D341Med (cell line): ENCODE measurements around the gene NRP1.

ENCODE experiments used
- DNase-seq: peaks from one replicate; pipeline ENCODE4 v3.0.0; 2012; ENCODE audit warnings: low spot score

Gene NRP1

DNA sequence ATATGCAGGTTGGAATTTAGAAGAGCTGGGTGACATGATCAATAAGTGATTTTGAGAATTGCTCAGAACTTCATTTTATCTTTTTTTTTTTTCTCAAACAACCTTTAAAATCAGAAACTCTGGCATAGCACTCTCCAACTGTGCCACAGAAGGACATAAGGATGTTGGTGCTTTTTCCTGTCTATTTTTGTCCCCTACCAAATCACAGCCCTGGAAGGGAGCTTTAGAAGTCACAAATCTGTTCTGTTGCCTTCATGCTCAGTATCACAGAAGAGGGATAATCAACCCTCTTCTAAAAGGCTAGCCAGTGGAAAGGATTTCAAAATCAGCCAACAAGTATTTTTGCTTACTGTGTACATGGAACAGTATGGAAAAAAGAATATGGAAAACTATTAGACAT, 14.8 kb upstream of the NRP1 start:
- no peak for DNase-seq

DNA sequence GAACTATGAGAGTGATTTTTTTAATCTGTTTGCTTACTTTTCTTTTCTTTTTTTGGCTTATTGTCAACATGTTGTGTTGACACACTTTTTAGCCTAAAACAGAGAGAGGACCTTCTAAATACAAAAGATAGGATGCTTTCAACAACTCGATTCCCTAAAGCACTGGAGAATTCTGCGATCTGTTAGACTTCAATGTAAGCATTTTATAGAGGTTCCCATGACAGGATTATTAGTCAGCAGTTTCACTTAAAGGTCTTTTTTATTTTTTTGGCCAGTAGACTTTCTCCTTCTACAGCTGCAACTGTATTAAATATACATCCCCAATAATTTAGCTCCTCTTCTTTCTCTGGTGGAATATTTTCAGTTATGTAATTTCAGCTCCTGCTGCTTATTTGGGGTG, 12.7 kb upstream of the NRP1 start:
- DNase-seq = no peak

DNA sequence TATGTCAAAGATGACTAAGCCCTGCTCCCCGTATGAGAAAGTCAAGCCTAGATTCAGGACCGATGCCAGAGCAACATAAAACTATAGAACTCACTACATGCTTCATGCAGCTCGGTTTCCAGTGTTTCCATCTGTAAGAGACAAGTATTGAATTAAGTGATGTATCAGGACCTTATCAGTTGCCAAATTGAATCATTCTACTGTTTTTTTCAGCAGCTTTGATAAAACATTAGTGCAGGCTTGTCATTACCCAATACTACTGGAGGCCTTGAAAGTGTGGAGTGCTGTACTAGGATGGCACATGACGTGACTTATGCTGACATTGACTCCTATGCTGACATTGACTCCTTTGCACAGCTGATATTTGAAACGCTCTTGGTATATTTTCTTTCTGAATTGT, 10.8 kb upstream of the NRP1 start:
- DNase-seq = no peak

DNA sequence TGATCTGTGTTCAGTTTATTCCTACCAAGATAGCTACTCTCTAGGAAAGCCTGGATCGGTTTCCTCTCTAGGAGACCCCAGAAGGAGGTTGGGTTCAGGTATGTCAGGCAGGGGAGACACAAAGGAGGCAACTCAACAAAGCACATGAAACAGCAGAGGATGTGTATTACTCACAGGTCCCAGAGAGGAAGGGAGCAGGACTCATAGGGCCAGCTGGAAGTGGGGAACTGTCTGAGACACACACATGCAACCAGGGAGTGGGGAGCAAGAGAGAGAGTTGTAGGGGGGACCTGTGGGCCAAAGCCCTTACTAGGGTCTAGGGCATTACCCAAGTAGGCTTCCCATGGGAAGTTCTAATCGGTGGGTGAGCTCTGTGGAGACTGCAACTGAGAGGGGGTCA, 10.2 kb upstream of the NRP1 start:
- DNase-seq = no peak

DNA sequence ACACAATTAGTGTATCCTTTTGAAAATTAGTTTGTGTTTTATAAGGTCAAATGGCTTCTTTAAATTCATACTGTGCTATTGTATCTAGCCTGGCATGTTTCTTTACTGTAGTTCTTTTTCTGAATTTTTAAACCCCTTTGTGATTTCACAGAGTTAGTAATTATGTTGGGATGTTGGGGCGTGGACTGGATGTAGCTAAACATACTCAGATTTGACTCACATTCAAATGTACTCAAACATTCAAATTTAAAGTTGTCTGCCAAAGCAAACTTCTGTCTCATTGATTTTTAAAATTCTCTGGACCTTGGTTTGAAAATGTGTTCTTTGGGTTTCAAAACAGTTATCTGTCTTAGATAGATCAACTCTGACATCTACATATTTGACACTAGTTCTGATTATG, 7.2 kb upstream of the NRP1 start:
- no peak for DNase-seq

DNA sequence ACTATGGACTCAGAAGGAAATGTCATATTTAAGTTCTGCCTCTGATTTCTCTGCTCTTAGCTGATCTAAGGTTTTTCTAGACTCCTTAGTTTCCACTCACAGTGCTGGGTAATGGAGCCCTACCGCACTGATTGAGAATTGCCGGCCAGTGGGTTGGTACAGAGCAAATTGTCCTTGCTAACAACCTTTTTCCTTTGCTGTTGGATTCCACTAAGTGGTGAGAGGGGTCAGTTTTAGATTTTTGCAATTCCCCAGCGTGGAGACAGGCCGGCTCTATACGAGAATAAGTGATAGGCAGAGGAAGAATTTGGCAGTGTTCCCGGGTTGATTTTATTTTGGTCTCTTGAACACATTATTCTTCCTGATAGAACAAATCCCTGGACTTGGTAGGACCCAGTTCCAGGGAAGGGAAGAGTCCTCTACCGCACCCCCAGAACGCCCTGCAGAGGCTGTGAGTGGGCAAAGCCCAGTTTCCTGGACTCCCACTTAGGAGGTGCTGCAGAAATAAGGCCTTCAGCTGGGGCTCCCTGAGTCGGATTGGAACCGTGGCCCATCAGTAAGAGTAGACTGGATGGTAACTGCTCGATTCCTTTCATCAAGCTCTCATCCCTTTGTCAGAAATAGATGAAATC, 3.0 kb upstream of the NRP1 start:
- DNase-seq = no peak

DNA sequence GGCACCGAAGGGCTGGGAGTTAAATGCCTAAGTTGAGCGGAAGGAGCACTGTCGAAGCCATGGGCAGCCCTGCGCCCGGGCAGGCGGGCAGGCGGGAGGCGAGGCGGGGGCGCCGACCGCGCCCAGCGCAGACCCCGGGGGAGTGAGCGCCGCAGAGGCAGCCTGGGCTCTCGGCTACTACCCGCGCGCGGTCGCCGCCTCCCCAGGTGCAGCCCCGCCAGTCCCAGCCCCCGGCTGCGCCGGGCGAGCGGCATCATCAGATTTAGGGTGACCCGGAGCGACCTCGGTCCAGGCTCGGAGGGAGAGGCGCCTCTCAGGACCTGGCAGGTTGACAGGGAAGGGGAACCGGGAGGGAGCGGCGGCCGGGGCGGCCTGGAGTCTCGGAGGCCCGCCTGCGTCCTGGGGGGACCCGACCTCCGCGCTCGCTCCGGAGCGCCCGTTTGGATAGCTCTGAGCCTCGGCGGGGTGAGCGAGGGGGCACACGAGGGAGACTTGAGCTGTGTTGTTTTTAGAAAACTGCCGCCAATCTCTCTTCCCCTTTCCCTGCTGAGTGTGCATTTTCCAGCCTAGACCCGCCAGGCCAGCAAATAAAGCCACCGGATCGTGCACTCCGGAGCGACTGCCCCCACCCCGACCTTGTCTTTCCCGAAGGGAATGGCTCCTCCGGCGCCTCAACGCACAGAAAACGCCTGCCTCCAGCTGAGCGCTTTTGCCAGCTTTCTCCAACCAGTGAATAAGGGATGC, 2.3 kb upstream of the NRP1 start:
- DNase-seq = peak; percentile 55

DNA sequence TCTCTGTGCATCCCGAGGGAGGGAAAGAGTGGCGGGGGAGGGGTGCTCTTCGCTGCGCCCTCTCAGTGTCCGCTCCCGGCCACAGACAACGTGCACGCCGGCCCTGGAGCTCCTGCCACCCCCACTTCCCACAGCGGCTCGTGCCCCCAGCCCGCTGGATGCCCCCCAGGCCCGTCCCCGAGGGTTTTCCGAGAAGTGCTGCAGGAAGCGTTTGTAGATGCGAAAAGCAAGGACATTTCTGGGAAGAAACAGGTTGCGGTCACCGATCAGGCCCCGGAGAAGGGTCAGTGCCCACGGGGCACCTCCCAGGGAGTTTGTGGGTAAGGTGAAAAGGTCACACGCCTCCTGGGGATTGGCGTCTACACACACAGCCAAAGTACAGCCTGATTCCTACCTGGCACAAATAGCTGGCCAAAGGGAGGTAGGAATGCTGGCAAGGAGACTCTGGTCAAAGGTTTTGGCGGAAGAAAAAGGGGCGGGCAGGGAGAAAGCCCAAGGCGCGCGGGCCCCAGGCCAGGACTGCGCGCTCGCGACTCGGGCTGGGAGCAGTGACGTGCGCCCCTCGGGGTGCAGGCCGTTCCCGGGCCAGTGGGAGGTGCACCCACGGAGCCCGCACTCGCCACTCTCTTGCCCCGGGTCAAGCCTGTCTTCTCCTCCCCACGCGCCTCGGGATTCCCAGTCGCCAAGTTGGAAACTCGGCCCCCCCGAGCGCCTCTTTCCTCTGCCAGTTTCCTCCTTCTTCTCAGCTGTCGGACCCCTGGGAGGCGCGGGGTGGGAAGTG, 1.5 kb upstream of the NRP1 start:
- DNase-seq = peak; percentile 62

DNA sequence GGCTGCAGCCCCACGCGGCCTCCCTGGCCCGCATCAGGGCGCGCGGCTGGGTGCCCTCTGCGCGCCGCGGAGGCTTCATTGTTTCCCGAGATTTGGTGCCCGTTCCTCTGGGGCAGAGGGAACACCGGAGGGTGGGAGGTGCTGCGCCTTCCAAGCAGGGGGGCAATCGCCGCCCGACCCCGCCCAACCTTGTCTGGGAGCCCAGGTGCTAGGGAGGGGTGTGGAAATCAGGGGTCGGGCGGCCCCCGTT, 1.0 kb upstream of the NRP1 start:
- no peak for DNase-seq

DNA sequence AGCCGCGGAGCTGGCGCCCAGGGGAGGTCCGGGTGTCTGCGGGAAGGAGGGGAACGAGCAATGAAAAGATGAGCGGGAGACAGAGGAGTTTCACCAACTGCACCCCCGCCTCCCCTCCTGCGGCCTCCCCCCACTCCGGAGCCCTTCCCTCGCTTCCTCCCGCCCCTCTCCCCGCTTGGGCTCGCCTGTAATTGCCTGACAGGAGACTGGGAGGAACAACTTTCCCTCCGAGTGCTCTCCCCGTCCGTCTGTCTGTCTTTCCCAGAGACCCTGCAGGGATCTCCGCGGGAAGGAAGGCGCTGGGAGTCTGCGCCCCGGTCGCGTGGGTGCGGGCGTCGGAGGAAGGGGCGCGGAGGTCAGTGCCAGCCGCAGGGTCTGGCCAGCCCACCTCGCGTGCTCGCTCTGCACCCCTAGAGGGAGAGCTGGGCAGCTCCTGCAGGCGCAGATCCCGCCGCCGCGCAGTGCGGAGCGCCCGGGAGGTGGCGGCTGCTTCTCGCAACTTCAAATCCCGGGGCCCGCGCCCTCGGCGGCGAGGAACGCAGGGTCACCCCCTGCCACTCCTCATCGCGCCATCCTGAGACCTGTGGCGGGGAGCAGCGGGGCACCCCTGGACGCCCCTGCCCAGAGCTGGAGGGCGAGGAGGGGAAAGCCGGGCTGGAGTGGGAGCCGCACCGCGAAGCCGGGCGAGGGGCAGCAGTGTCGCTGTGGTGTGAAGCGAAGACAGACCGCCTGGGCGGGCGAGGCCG, 511 bp upstream of the NRP1 start:
- peak; percentile 83 for DNase-seq

DNA sequence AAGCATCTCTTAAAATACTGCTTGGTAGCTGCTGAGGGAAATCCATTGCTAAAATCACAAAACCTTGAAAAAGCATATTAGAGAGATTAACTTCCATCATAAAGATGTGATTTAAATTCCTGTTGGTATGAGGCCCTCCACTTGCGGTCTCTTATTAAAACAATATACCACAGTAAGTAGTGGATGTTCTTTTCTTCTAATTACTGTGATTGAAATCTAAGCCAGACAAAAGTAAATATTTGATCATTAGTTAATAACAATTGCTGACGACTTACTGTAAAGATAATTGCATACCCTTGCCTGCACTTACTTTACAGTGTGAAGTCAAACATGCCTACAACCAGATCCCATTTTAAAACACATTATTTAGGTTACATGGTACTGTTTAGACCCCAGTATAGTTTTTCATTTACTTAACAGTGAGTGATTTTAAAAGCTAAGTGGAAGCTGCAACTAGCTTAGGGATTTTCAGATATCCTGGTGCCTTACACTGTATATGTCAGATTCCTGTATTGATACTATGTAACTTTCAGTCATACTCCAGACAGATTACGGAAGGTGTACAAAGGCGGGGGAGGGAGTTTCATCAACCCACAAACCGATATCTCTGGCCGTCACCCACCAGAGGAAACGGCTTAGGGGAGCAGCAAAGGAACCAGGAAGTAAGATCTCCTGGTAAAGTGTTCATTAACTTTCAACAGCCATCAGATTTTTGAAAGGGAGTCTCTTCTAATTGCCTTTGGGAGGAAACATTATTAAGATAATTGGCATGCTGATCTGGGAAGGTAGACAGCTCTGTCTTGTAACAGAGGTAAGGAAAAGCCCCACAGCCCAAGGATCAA, 986 bp downstream of the NRP1 start:
- no peak for DNase-seq

DNA sequence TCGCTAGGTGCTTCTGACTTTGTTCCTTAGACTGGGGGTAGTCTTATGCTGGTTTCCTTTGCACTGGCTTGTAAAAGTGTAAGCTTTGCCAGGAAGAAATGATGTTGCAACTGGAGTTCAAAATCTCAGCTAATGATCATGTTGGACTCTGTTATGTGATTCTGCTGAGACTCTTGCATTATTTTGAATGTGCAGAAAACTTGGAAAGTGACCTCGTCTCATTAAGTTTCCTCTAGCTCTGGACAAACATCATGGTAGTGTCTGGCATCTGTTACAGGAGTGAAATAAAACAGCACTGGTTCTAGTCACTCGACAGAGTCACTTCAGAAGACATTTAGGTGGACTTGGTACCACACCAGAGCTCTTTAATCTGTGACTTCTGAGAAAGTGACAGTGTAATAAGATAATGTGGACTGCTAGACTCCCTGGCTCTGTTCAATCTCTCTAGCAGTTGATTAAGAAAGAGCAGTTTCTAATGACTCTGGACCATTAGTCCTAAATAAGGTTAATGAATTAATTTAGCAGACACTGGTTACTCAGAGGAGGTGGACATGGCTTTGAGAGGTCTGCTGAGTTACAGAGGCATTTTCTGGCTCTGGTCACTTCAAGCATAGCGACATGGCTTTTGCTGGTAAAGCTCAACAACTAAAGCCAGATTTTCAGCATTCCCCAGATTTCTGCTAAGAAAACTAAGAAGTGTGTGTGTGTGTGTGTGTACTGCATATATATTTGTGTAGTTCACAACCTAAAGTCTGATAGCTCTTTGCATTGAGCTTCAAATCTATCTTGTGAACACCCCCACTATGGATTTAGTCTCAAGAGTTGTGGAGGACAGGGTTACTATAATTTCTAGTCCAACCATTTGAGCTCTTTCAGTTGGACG, 2.0 kb downstream of the NRP1 start:
- DNase-seq = no peak

DNA sequence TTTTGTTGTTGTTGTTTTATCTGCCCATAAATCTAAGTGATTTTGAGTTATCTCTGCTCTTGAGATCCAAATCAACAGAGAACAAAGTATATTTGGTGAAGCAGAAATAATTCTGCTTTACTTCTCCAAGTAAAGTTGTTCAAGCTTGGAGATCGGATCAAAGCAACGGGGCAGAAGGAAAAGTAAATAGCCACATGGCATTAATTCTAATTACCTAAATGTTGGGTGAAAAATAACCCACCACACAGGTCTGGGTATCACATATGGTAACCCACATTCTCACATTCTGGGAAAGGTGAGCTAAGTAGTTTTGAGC, 3.1 kb downstream of the NRP1 start:
- no peak for DNase-seq

DNA sequence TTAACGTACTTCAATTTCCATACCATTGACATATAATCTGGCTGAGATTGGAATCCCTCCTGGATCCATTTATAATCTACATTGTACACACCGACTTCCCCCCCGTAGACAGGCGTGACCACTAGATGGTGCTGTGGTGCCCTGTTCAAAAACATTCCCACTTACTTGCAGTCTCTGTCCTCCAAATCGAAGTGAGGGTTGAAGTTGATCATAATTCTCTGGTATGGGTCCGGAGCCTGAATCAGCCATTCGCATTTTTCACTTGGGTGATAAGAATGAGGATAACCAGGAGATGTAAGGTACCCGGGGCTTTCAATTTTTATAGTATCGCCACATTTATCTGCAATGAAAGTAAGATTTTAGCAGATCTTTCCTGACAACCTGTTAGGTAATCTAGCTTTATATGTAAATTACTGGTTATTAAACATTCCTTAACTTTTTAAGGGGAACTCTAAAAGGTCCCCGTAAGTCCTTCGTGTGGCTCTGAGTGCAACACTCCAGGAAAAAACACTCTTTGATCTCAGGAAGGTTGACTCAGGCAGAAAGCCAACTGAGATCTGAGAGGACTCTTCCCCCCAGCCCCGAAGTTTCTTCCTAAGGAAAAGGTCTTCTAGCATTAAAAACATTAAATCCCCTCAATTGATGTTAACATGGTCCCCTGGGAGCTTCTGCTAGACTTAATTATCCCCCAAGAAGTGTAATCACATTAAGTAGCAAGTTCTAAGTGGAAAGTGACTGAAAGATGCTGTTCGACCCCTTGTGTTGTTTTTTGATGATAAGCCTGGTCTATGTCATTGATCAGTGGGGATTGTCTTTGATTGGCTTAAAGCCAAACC, 3.7 kb downstream of the NRP1 start:
- peak; percentile 72 for DNase-seq

DNA sequence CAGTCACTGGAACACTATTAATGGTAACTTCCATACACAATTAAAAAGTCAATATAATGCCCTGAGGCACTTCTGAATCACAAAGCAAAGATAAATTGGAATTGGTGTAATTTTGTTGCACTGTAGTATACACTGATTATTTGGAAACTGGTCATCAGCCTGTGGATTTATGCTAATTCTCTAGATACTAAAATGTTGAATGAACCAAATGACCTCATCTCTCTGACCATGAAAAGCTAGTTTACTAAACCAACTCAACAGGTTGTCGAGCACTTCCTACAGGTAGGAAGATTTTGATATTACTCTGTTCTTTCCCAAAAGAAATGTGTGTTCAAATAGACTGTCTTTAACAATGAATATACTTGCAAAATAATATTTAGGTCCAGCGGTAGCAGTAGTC, 5.3 kb downstream of the NRP1 start:
- no peak for DNase-seq

DNA sequence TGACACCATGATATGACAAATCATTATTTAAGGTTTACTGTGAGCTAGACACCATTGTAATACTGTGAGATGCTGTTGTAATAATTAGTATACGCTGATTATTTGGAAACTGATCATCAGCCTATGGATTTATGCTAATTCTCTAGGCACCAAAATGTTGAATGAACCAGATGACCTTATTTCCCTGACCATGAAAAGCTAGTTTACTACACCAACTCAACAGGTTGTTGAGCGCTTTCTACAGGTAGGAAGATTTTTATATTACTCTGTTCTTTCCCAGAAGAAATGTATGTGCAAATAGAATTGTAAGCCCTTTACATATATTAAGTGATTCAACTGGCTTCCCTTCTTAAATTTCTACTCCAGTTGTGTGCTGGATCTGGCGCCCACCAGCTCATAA, 6.2 kb downstream of the NRP1 start:
- no peak for DNase-seq

DNA sequence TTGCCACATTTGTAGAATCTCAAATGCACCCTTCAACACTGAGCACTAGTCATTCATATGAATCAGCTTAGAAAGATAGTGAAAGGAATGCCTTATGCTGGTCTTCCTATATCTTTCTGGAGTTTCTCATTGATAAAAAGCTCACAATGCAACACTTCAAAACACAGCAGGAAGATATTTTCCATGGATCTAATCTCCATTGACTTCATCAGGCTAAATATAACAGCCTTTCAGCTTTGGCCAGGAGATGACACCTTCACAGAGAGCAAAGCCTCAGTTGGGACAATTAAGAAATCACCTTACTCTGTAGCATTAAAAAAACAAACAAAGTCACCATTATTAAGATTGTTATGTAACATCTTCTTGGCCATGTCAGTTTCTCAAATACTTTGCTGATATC, 6.7 kb downstream of the NRP1 start:
- DNase-seq = no peak

DNA sequence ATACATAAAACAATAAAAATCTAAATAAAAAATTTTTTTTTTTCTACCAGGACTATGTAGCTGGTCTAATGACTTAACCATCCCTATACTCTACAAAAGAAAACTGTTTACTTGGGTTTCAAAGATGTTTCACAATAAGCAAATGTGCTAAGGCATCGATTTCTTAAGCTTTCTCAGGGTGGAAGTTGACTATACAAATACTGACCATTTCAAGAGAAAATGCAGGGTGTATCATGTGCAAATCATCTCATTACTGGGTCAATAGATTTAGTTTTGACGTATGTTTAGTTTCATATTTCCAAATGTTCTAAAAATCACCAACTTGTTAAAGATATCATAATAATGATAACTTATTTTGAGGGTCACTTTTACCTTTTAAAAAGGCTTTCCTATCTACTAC, 7.5 kb downstream of the NRP1 start:
- DNase-seq = no peak

DNA sequence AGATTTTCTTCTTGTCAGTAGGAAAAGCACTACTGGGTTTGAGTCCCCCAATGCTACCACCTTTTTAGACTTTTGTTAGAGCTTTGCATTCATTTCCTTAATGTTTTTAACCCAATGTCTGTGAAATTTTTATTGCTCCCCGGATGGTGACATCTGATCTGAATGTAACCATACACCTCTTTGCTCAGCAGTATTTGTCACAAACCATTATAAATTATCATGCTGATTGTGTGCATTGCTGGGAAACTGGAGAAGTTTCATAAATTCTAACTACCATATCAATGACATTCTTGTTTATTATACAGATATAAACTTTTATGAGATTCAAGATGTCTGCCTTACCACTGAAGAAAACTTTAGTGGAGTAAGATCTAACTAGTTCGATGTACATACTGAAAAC, 8.5 kb downstream of the NRP1 start:
- no peak for DNase-seq

DNA sequence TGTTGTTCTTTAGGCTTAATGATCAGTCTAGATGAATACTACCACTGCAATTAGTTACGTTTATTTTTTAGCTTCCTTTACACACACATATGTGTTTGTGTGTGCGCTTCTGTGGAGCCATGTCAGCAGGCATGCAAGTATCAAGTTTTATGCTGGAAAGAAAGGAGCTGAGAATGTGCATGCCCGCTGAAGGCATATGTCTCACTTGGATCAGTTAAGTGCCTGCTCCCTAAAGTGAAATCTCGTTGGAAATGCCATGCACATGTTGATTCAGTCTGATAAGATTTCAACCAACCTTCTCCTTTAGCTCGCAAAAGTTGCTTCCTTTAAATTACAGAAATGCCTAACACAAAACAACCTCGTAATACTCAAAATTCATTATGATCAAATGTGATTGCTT, 10.7 kb downstream of the NRP1 start:
- no peak for DNase-seq
